Panc1 (cell line): ENCODE measurements around the gene LYST. TPM values are rescaled to one million over a fixed set of nuclear protein-coding genes. Genes with fewer than 3 reads are reported as not detected.

Experiments
- ATAC-seq: fragments of 200-7000 bp; cut with Tn5 transposase; 2 replicates; pipeline ENCODE4 v1.9.1; 2020; ENCODE audit warnings: mild to moderate bottlenecking, moderate library complexity
- BruUV-seq: library from RNA; stranded (reverse); fragments of 400-500 nt; replicated peaks from 2 replicates; lab custom pipeline; 2021; lab: Mats Ljungman, UMichigan
- CTCF ChIA-PET: fragments of 300-600 bp; sonication (Branson Sonifier 250); formaldehyde crosslinking; loops from one replicate; lab custom pipeline; 2022; ENCODE audit warnings: antibody characterized with exemption; lab: Charles Lee
- POLR2A ChIA-PET: fragments of 300-600 bp; sonication (Branson Sonifier 250); formaldehyde crosslinking; loops from one replicate; lab custom pipeline; 2022; ENCODE audit warnings: antibody characterized with exemption; lab: Charles Lee
- DNase-seq: peaks from one replicate; pipeline ENCODE4 v3.0.0-alpha.2; 2010; ENCODE audit warnings: low read depth, low spot score
- H3K27ac ChIP-seq: 2 replicates; pipeline ENCODE4 v1.5.1; 2011; ENCODE audit warnings: mild to moderate bottlenecking, low read length, inconsistent platforms
- H3K27me3 ChIP-seq: fragments of 200-500 bp; sonication (Bioruptor generic); 2 replicates; pipeline ENCODE4 v1.6.0; 2014; ENCODE audit warnings: low read length, inconsistent platforms; ENCODE audit not compliant: control insufficient read depth, insufficient read depth
- H3K36me3 ChIP-seq: fragments of 200-500 bp; sonication (Bioruptor generic); 2 replicates; pipeline ENCODE4 v1.5.1; 2014; ENCODE audit warnings: inconsistent platforms, mild to moderate bottlenecking, low read length, moderate library complexity; ENCODE audit not compliant: control insufficient read depth, insufficient read depth
- H3K4me1 ChIP-seq: 2 replicates; pipeline ENCODE4 v1.5.1; 2011; ENCODE audit warnings: inconsistent platforms, mild to moderate bottlenecking, low read length, moderate library complexity; ENCODE audit not compliant: control insufficient read depth, insufficient read depth
- H3K4me3 ChIP-seq, 2 experiments: 2 replicates each; pipeline ENCODE4 v1.5.1; 2011 to 2012; ENCODE audit warnings: low read depth in 2 of 2, low read length in 2 of 2, mild to moderate bottlenecking in 2 of 2, inconsistent platforms in 1 of 2, moderate library complexity in 1 of 2
- H3K9me3 ChIP-seq: fragments of 200-500 bp; sonication (Bioruptor generic); 2 replicates; pipeline ENCODE4 v1.5.1; 2014; ENCODE audit warnings: low read depth, mild to moderate bottlenecking, inconsistent platforms, low read length, moderate library complexity; ENCODE audit not compliant: control insufficient read depth, insufficient read depth
- POLR2AphosphoS5 ChIP-seq: IDR thresholded peaks from 2 replicates; pipeline ENCODE4 v1.6.1; 2012; ENCODE audit warnings: mild to moderate bottlenecking, low read depth, low read length, moderate library complexity
- SIN3A ChIP-seq: IDR thresholded peaks from 2 replicates; pipeline ENCODE4 v1.6.1; 2012; ENCODE audit warnings: low read depth, mild to moderate bottlenecking, low read length, moderate library complexity, borderline replicate concordance; ENCODE audit not compliant: insufficient read depth
- TCF7L2 ChIP-seq: IDR thresholded peaks from 2 replicates; pipeline ENCODE4 v1.6.1; 2011; ENCODE audit warnings: mild to moderate bottlenecking, low read depth, low read length, inconsistent platforms
- in situ Hi-C: cut with HindIII; loops from 2 replicates; pipeline ENCODE4 v1.10.0; 2016; ENCODE audit warnings: low sequenced_read_pairs, low pct_unique_long_range_greater_than_20kb
- intact Hi-C: fragments of 100-400 bp; cut with micrococcal nuclease; formaldehyde crosslinking; loops from one replicate; pipeline ENCODE4 v1.10.0; 2022; ENCODE audit not compliant: unreplicated experiment
- total RNA-seq: library from RNA; stranded (reverse); gene quantifications from one replicate; pipeline ENCODE4 v1.2.1, GENCODE V29; 2021; ENCODE audit not compliant: unreplicated experiment
- TF ChIP-seq, protein P1 (sequence below): fragments of 450-650 bp; IDR thresholded peaks from 2 replicates; pipeline ENCODE4 v1.5.1; 2017; ENCODE audit warnings: mild to moderate bottlenecking
- TF ChIP-seq, protein P2 (sequence below), 2 experiments: IDR thresholded peaks; 2 replicates each; pipeline ENCODE4 v1.6.1; 2011 to 2012; ENCODE audit warnings: low read depth in 2 of 2, control low read depth in 1 of 2, low read length in 1 of 2, mild to moderate bottlenecking in 1 of 2, moderate library complexity in 1 of 2; ENCODE audit not compliant: insufficient read depth in 1 of 2

Gene LYST
- total RNA-seq, 1 experiment from 2014 or later: 75.2 TPM

DNA sequence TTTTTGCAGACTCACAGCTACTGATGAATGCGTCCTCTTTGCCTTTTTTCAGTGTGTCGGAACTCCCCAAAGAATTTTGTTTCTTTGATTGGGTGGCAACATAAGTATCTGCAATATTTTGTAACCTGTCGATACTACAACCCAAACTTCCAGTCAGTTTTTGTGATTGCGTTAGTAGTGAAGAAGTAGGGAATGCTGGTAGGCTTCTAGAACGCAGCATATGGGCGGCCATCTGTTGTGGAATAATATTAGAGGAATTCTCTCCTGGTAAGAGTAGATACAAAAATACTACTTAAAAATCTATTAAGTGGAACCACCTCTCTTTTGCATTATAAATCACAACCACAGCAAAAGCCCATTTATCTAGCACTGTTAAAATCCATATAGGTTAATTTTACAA, 107.4 kb downstream of the LYST start:
- intact Hi-C loops: no loop called here

DNA sequence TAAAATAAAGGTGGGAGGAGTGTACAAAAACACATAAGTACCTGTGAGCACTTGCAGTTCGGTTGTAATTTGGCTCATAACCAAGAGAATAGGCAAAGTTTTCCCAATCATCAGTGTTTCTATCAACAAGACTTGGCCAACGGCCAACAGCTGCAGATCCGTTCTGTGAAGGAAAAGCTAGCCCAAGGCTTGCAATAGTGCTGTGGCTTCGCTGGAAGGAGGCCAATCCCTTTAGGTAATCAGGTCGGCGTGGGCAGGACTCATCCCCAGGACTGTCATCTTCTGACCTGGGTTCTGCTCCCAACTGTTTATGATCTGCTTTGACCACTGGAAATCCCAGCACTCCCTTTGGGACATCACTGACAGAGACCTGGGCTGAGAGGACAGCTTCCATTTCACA, 107.8 kb downstream of the LYST start:
- CTCF ChIA-PET: no interaction called here

More for the DNA sequence above, 107.4 kb downstream of the LYST start:
- no peak for ATAC-seq
- Histone ChIP-seq H3K9me3 (no peaks in the 10 kb centered on the region), H3K27me3 (no peaks in the 10 kb centered on the region), H3K4me3 (no peak overlapping the region), H3K27ac (no peak overlapping the region), H3K36me3 (peaks cover 31% of the 10 kb centered on the region), H3K4me1 (no peaks in the 10 kb centered on the region)
- BruUV-seq: no TSS peak
- TF ChIP-seq SIN3A: no peak
- TF ChIP-seq, protein P1, sequence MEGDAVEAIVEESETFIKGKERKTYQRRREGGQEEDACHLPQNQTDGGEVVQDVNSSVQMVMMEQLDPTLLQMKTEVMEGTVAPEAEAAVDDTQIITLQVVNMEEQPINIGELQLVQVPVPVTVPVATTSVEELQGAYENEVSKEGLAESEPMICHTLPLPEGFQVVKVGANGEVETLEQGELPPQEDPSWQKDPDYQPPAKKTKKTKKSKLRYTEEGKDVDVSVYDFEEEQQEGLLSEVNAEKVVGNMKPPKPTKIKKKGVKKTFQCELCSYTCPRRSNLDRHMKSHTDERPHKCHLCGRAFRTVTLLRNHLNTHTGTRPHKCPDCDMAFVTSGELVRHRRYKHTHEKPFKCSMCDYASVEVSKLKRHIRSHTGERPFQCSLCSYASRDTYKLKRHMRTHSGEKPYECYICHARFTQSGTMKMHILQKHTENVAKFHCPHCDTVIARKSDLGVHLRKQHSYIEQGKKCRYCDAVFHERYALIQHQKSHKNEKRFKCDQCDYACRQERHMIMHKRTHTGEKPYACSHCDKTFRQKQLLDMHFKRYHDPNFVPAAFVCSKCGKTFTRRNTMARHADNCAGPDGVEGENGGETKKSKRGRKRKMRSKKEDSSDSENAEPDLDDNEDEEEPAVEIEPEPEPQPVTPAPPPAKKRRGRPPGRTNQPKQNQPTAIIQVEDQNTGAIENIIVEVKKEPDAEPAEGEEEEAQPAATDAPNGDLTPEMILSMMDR: no peak
- TF ChIP-seq, protein P2, sequence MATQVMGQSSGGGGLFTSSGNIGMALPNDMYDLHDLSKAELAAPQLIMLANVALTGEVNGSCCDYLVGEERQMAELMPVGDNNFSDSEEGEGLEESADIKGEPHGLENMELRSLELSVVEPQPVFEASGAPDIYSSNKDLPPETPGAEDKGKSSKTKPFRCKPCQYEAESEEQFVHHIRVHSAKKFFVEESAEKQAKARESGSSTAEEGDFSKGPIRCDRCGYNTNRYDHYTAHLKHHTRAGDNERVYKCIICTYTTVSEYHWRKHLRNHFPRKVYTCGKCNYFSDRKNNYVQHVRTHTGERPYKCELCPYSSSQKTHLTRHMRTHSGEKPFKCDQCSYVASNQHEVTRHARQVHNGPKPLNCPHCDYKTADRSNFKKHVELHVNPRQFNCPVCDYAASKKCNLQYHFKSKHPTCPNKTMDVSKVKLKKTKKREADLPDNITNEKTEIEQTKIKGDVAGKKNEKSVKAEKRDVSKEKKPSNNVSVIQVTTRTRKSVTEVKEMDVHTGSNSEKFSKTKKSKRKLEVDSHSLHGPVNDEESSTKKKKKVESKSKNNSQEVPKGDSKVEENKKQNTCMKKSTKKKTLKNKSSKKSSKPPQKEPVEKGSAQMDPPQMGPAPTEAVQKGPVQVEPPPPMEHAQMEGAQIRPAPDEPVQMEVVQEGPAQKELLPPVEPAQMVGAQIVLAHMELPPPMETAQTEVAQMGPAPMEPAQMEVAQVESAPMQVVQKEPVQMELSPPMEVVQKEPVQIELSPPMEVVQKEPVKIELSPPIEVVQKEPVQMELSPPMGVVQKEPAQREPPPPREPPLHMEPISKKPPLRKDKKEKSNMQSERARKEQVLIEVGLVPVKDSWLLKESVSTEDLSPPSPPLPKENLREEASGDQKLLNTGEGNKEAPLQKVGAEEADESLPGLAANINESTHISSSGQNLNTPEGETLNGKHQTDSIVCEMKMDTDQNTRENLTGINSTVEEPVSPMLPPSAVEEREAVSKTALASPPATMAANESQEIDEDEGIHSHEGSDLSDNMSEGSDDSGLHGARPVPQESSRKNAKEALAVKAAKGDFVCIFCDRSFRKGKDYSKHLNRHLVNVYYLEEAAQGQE (IDR thresholded peaks at IDR 0.05; ENCODE audit: insufficient read depth in 1 of 2, low read depth in 2 of 2, low read length in 1 of 2): no peak
- no peak for TF ChIP-seq TCF7L2
- no peak for TF ChIP-seq POLR2AphosphoS5
- no peak for DNase-seq
- POLR2A ChIA-PET: interaction anchor here (0.7 kb wide), 1 partner anchor 187 kb away, joined by 3 read pairs; no protein-coding TSS in a partner anchor
- in situ Hi-C loops: no loop called here
- CTCF ChIA-PET: no interaction called here

More for the DNA sequence above, 107.8 kb downstream of the LYST start:
- Histone ChIP-seq H3K36me3 (peaks cover 31% of the 10 kb centered on the region), H3K4me3 (no peak overlapping the region), H3K4me1 (no peaks in the 10 kb centered on the region), H3K27ac (no peak overlapping the region), H3K9me3 (no peaks in the 10 kb centered on the region), H3K27me3 (no peaks in the 10 kb centered on the region)
- no TSS peak for BruUV-seq
- ATAC-seq (no peak), DNase-seq (no peak)
- intact Hi-C loops (no loop called here), in situ Hi-C loops (no loop called here)
- POLR2A ChIA-PET: no interaction called here
- TF ChIP-seq, protein P2 (IDR thresholded peaks at IDR 0.05; ENCODE audit: insufficient read depth in 1 of 2, low read depth in 2 of 2, low read length in 1 of 2): no peak
- no peak for TF ChIP-seq SIN3A
- TF ChIP-seq, protein P1: no peak
- no peak for TF ChIP-seq POLR2AphosphoS5
- TF ChIP-seq TCF7L2: no peak
